Astrocyte (in vitro differentiated cells and primary cell): Measurements from ENCODE around the gene KRT39.

ENCODE experiments used
- CTCF ChIP-seq: IDR thresholded peaks from 2 replicates; pipeline ENCODE4 v1.5.1; 2011; ENCODE audit warnings: low read depth, mild to moderate bottlenecking, inconsistent platforms, low read length, moderate library complexity; ENCODE audit not compliant: insufficient read depth
- EZH2 ChIP-seq: IDR thresholded peaks from 2 replicates; pipeline ENCODE4 v1.6.1; 2012; ENCODE audit warnings: mild to moderate bottlenecking, low read length, inconsistent platforms; ENCODE audit not compliant: insufficient read depth

- TF ChIP-seq CTCF (no peak), EZH2 (no peak)
Observed at GRCh38 chr17:40914075-40914855, 52.5 kb downstream of the KRT39 start.
